Pulmonary artery endothelial cell (primary cell): Measurements from ENCODE around the gene CEP41. TPM values are rescaled to one million over a fixed set of nuclear protein-coding genes. Genes with fewer than 3 reads are reported as not detected.
"Not testable (repeated sequence)": the region's sequence is repeated elsewhere in the genome, so short reads cannot be mapped to it uniquely, and the experiment has no call there.

Source experiments
- DNase-seq: peaks from one replicate; pipeline ENCODE4 v3.0.0-alpha.2; 2011; ENCODE audit warnings: low read depth, low spot score
- total RNA-seq: library from RNA; depleted of rRNA; stranded (reverse); fragments of >200 nt; gene quantifications from 2 replicates; pipeline ENCODE4 v1.2.3, GENCODE V29; 2014

The CEP41 gene
- total RNA-seq, 1 donor from 2014 or later, result 6.3 TPM

DNA sequence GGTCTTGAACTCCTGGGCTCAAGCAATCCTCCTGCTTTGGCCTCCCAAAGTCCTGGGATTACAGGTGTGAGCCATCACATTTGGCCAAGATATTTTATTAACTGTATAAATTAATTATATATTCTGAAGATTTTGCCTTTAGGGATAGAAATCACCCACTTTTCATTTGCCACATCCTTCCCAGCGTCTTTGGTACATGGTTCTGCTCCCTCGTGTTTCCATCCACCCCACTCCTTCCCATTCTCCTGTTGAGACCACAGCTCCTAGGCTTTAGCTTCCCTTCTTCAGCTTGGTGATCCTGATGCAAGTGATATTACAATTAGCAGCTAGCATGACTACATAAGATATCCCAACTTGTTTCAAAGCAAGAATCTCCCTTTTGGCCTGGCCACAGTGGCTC, 52.1 kb downstream of the CEP41 start:
- DNase-seq, result no peak

DNA sequence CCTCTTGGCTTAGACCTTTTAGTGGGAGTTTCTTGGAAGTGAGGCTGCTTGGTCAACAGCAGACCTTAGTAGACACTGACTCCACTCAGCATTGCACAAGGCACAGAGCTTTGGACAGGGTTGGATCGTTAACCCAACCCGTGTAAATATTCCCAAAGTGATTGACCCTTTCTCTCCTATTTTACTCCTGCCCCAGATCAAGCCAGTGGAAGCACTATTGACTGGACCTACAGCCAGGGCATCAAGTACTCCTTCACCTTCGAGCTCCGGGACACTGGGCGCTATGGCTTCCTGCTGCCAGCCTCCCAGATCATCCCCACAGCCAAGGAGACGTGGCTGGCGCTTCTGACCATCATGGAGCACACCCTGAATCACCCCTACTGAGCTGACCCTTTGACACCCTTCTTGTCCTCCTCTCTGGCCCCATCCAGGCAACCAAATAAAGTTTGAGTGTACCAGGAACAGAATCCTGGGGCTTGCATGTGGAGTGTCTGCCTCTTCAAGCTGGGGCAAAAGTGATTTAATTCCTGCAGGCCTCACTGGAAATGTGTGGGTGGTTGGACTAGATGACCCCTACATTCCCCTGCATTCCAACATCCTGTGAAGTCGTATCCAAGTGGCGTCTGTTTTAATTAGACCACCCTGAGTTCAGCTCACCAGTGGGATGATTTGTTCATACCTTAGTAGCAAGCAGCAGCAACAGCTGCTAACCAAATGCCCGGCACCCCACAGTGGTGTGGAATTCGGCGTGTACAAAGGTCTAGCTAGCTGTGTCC, 53.0 kb downstream of the CEP41 start:
- no peak for DNase-seq

DNA sequence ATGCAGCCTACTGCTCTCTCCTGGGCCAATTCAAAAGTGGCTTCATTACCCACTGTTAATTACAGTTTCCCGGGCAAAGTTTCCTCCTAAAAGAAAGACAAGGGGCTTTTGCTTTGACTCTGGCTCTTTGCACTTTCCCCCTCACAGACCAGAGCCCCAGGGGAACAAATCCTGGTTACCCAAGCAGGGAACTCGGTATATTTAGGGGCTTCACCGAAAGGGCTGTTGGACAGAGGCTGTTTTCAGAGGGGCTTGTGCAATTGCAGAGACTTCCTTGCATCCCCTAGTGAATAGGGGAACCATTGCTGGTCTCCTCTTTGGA, 53.5 kb downstream of the CEP41 start:
- no peak for DNase-seq

DNA sequence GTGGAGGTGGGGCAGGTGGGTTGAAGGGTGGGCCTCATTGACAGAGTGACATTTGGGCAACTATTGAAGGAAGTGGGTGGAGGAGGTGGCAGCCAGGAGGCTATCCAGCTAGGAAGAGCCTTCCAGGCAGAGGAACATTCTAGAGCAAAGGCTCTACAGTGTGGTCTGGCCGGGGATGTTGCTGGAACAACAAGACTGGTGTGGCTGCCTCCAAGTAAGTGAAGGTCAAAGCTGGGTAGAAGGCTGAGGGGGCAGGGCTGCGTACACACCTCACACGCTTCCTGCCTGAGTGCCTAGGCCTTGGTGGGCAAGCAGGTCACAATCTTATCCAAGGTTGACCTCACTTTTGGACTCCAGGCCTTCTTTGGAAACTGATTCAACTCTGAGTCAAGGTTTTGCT, 53.9 kb downstream of the CEP41 start:
- DNase-seq, result no peak

DNA sequence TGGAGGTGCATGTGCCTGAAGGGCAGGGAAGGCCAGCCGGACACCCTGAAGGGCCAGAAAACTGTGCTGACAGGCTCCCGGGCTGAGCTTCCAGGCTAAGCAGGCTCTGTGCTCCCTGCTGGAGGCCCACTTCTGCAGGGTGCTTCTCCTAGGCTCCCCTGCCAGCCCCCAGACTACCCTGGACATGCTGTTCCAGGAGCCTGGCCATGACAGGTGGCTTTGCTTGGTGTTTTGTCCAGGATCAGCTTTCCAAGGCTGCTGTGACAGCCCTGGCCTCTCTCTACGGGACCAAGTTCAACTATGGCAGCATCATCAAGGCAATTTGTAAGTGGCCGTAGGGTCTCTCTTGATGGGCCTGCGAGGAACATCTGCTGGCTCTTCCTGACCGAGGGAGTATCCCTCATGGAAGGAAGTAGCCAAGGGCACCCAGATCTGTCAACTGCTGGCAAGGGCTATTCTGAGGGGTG, 55.2 kb downstream of the CEP41 start:
- no peak for DNase-seq

DNA sequence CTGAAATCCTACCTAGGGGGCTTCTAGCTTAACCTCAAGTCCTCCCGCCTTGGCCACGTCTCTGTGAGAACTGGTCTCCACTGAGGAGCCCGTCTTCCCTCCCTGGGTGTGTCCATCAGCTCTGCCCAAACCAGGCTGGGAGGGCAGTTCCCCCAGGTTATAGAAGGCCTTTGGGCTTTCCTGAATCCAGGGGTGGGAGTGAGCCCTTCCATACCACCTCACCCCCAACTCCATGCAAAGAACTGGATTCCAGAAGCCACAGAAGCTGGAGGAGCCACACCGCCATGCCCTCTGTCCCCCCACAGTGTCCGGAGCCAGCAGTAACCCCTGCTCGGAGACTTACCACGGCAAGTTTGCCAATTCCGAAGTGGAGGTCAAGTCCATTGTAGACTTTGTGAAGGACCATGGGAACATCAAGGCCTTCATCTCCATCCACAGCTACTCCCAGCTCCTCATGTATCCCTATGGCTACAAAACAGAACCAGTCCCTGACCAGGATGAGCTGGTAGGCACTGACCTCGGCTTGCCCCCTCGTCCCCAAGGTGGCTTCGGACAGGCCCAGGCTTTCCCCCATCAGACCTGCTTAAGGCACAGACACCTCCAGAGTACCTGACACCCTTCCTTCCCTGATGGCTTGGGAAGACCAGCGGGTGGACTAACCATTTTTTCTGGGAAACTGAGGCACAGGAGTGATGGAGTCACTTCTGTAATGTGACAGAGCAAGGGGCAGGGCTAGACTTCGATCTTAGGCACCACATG, 55.8 kb downstream of the CEP41 start:
- DNase-seq, result no peak

DNA sequence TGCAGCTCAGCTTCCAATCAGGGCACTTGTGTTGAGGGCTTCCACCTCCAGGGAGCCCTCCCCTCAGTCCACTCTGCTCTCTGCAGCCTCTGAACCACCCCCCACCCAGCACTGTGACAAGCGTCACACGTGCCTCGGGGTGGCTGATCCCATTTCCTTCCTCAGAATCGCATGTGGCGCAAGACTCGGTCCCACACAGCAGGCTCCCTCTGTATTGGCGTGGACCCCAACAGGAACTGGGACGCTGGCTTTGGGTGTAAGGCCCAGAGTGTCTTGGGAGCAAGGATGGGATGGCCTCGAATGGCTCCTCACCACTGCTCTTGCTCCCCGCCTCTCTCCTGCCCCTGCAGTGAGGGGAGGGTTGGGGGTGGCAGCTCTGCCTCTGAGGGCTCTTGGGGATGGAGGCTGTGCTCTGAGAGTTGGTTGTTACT, 56.4 kb downstream of the CEP41 start:
- no peak for DNase-seq

DNA sequence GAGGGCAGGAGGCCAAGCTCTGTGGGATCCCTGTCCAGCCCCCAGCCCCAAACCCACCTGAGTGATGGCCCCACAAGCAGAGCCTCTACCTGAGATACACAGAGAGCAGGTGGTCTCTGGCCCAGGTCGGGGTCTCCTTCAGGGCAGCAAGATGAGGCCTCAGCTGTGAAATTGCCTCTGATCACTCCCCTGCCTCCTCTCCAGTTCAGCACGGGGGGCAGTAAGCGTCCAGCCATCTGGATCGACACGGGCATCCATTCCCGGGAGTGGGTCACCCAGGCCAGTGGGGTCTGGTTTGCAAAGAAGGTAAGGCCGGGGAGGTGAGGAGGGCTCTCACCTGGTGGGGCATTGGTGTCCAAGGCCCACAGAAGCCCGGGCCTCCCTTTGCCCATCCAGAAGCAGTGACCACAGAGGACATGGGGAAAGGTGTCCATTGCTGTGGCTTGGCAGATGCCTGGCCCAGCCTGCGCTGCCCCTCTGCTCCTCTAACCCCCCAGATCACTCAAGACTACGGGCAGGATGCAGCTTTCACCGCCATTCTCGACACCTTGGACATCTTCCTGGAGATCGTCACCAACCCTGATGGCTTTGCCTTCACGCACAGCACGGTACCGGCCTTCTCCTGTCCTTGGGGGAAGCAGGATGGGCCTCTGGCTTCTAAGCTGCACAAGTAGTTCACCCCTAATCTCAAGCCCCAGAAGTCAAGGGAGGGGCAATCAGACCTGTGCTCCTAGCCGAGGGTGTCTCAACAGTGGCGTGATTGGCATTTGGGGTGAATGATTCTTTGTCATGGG, 57.4 kb downstream of the CEP41 start:
- DNase-seq, result no peak

DNA sequence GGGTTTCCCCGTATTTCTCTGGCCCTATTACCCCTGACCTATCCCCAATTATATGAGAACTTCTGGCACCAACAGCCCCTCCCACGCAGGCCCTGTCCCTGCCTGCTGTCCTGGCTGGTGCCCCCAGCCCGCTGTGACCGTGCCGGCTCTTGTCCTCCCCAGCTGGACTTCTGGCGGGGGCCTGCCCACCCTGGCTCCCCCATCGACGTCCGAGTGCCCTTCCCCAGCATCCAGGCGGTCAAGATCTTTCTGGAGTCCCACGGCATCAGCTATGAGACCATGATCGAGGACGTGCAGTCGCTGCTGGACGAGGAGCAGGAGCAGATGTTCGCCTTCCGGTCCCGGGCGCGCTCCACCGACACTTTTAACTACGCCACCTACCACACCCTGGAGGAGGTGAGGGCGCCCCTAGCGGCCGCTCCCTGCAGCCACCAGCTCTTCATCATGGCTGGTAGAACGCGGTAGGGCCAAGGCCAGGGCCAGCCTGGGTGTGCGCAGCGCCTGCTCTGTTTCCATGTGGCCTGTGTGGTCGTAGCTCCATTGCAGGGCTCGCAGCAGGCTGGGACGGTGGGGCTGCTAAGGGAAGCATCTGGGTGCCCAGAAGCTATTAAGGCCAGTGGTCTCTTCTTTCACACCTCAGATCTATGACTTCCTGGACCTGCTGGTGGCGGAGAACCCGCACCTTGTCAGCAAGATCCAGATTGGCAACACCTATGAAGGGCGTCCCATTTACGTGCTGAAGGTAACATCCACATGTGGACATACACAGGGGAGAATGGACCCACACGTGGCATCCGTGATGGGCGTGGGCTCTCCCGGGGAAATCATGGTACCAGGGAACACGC, 59.1 kb downstream of the CEP41 start:
- DNase-seq, result no peak

DNA sequence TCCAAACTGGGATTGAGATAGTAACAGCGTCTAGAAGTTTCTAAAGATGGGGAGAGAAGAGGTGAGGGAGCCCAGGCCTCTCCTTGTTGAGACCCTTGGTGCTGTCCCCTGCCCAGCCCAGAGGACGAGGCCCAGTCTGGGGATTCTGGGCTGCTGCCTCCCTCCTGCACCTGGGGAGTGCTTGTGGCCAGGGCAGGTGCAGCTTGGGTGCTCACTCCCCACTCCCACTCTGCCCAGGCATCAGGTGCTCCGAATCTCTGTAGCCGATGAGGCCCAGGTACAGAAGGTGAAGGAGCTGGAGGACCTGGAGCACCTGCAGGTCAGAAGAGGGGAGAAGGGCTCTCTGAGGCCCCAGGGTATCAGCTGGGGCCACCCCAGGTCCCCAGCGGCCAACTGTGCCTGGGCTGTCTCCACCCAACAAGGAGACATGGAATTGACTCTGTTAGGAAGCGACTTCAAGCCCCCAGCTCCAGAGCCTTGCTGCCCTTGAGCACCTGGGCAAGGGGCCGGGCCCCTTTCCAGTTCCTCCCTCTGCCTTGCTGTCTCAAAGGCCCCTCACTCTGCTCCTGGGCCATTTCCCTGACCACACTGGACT, 59.9 kb downstream of the CEP41 start:
- no peak for DNase-seq

DNA sequence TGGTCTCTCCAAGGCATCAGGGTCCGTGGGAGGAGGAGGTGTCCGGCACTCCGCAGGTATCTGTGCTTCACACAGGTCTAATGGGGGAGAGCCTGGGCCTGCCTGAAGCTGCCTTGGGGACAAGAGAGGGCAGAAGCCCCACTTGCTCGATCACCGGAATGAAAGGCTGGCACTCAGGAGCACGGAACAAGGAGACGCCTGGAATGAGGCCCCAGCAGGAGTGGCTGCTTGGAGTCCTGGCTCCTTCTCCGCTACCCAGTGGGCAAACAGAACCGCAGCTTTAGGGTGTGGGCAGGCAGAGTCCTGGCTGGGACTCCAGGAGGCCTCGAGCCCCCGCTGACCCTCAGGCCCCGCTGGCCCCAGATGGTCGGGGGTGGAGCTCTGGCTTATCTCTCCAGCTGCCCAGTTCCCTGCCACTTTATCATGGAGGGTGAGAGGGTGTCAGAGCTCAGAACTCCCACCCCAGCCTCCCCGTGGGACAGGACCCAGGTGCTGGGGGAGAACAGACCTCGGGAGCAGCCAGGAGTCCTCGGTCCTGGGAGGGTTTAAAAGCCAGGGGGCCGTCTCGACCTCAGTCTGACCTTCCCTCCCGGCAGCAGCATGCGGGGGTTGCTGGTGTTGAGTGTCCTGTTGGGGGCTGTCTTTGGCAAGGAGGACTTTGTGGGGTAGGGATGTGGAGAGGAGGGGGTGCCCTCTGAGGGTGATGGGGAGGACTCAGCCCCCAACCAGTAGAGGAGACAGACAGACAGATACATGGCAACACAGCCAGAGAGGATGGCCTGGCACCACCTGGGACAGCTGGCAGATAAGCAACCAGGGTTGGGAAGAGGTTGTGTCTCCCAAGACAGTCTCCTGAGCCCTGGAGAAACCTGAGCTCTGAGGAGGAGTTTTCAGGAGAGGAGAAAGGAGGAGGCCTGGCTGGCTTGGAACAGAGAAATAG, 60.6 kb downstream of the CEP41 start, which contains the start of gene CPA1:
Gene CPA1, plus strand, starts transcription at position 574 of the 940 bp plus-strand sequence. Its CDS starts 27 bp downstream, at position 601.
- no peak for DNase-seq

DNA sequence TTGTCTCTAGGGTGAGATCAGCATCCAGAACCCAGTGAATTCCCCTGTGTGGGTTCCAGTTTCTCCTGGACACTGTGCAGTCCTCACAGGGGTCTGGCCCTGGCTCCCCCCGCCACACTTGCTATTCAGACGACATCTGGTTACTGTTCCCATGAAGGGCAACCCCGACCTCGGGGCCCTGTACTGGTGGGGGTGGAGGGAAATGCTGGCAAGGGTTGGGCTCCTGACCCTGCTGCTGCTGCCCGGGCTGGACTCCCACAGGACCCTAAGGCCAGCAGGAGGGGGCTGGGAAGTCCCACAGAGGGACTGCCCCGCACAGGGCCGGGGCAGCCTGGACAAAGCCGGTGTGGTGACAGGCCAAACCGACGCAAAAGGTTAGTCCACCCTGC, 61.3 kb downstream of the CEP41 start:
- no peak for DNase-seq

DNA sequence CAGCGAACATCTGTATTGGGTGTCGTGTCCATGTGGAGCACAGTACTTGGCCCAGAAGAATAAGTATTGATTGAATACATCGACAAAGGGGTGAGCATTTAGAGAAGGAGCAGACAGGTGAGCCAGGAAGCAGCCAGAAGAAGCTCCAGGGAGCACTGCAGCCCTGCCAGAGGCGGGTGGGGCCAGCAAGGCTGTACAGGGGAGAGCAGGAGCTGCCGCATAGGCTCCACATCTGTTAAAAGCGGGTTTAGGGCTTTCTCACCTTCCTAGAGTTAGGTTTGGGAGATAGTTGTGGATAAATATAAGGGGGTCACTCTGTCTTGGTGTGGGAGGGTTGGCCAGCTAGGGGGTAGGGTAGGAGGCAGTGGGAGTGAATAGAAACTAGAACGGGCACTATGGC, 61.8 kb downstream of the CEP41 start:
- no peak for DNase-seq

DNA sequence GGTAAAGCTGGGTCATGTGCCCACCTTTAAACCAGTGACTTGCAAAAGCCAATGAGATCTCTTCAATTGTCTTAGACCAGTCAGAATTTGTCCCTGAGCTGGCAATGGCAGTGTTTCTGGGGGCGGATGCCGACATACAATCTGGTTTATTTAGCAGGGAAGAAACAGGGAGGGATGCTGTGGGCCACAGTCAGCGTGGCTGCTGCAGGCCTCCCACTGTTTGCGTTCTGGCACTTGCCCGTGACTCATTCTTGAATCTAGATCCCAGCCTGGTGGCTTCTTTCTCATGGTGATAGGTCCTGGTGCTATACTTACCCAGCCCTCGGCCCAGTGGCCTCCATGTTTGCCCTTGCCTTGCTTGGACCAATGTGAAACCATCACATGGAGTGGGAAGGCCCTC, 63.6 kb downstream of the CEP41 start:
- no peak for DNase-seq

DNA sequence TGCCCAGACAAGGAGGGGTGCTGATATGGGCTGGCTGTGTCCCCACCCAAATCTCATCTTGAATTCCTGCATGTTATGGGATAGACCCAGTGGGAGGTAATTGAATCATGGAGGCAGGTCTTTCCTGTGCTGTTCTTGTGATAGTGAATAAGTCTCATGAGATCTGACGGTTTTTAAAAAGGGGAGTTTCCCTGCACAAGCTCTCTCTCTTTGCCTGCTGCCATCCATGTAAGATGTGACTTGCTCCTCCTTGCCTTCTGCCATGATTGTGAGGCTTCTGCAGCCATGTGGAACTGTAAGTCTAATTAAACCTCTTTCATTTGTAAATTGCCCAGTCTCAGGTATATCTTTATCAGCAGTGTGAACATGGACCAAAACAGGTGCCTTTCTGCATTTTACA, 64.4 kb downstream of the CEP41 start:
- DNase-seq, result not testable (repeated sequence)

DNA sequence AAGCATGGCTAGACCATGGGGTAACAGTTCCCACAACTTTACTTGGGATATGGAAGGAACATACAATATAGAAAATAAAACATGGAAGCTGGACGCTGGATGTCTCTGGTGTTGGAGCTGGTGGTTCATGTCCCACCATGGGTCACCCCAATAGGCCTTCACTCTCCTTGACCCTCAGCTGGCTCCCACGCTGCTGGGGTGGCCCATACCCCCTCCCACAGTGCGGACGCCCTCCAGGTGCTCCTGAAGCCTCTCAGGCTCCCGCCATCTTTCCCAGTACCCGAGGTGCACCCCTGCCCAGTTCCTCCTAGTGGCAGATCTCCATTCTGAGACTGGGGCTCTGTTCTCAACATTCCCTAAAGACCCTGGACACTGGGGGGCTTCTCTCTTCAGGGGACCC, 66.3 kb downstream of the CEP41 start:
- DNase-seq, result no peak

DNA sequence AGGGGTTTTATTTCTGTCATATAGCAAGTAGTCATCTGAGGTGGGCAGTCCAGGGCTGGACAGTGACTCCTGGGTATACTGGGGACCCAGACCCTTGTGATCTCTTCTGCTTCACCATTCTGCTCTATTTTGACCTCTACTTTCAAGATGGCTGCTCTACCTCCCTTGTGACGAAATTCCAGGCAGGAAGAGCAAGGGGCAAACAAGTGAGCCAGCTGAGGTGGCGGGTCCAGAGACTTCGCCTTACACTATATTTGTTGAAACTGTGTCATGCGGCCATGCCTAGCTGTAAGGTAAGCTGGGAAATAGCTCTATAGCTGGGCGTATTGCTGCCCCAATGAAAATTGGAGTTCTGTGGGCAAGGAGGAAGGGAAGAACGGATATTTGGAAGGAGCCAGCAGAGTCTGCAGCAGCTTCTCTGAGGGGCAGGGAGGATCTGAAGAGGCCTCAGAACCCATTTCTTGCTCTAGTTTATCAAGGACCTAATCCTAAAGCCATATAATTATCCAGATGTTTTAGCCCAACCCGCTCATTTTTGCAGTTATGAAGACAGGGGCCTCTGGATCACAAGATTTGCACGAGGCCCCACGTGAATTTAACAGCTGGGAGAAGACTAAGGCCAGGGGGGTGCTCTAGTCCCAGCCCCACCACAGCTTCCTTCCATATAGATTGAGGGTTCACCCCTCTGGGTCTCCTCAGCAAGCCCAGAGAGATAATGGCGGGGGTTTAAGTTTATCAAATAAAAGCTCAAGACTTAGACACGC, 68.2 kb downstream of the CEP41 start:
- DNase-seq, result no peak

DNA sequence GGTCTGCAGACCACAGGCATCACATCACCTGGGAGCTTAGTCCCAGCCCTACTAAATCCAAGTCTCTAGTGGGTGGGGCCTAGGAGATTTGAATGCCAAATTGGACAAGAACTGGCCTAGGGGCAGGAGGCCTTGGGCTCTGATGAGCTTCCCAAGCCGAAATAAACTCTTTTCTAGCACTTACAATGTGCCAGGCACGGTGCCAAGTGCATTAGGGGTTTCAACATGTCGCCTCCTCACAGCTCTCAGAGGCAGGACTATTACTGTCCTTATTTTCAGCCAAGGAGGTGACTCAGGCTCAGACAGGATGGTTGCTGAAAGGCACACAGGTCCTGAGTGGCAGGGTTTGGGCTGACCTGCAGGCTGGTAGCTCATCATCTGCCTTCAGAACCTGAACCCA, 69.8 kb downstream of the CEP41 start:
- DNase-seq, result no peak
